IPS-18c (cell line): Measurements from ENCODE around the gene TBKBP1.
A peak's percentile ranks its signal among the peaks of the same experiment; 100 is the strongest.

ENCODE experiments used
- H3K4me3 ChIP-seq: 2 replicates; pipeline ENCODE4 v1.7.0; 2013; ENCODE audit warnings: low read depth, mild to moderate bottlenecking, low read length, moderate library complexity; ENCODE audit not compliant: insufficient read depth
- H3K9me3 ChIP-seq: one replicate; pipeline ENCODE4 v1.6.1; 2013; ENCODE audit warnings: mild to moderate bottlenecking, low read length, moderate library complexity; ENCODE audit not compliant: control insufficient read depth, insufficient read depth

The TBKBP1 gene, protein sequence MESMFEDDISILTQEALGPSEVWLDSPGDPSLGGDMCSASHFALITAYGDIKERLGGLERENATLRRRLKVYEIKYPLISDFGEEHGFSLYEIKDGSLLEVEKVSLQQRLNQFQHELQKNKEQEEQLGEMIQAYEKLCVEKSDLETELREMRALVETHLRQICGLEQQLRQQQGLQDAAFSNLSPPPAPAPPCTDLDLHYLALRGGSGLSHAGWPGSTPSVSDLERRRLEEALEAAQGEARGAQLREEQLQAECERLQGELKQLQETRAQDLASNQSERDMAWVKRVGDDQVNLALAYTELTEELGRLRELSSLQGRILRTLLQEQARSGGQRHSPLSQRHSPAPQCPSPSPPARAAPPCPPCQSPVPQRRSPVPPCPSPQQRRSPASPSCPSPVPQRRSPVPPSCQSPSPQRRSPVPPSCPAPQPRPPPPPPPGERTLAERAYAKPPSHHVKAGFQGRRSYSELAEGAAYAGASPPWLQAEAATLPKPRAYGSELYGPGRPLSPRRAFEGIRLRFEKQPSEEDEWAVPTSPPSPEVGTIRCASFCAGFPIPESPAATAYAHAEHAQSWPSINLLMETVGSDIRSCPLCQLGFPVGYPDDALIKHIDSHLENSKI

DNA sequence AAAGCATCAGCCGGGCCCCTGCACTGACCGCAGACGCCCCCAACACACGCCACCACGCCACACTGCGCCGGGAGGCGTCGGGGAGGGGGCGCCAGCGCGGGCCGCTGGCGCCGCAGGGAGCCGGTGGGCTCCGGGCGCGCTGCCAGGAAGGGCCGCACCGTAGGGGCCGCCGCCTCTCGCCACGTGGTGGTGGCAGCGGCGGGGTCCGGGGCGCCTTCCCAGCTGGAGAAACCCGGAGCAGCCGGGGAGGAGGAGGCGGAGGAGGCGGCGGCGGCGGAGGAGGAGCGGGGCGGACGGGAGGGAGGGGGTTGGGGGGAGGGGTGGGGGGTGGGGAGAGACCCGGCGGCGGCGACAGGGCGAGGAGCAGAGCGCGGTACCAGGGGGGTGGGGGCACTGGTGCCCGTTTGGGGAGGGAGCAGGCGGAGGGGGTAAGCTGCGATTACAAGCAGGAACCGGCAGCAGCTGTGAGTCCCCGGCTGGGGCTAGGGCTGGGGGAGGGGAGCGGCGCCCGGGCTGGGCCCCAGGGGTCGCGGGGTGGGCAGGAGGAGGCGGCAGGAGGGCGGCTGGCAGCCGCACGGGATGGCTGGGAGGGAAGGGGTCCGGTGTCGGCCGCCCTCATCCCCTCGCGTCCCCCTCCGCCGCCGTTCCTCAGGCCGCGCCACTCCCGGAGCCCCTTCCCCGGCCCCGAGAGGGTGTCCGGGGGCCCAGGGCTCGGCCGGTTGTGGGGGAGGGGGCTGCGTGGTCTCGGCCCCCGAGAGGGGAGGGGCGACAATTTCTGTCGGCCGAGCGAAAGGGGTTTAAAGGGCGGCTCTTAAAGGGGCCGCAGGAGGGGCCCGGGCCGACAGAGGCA is at the start of gene TBKBP1:
Gene TBKBP1, plus strand, starts transcription at position 431 of the 850 bp plus-strand sequence. CDS start 1,952 bp downstream, outside the sequence.
- H3K4me3 ChIP-seq = peak within 1 kb of the TSS; percentile 87
- no peaks in the 10 kb centered on the region for H3K9me3 ChIP-seq

DNA sequence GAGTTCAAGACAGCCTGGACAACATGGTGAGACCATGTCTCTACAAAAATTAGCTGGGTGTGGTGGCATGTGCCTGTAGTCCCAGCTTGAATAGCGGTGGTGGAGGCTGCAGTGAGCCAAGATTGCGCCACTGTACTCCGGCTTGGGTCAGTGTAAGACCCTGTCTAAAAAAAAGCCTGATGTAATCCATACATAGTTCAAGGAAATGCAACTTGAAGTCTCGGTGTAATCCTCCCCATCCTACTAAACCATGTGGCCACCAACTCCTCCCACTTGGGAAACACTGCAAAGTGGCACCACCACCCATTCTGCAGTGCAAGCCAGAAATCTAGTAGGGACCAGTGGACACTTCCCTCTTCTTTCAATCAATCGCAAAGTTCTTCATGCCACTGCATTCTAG is 49.6 kb upstream of the TBKBP1 start:
- H3K9me3 ChIP-seq = no peaks in the 10 kb centered on the region
- no peak overlapping the region for H3K4me3 ChIP-seq

DNA sequence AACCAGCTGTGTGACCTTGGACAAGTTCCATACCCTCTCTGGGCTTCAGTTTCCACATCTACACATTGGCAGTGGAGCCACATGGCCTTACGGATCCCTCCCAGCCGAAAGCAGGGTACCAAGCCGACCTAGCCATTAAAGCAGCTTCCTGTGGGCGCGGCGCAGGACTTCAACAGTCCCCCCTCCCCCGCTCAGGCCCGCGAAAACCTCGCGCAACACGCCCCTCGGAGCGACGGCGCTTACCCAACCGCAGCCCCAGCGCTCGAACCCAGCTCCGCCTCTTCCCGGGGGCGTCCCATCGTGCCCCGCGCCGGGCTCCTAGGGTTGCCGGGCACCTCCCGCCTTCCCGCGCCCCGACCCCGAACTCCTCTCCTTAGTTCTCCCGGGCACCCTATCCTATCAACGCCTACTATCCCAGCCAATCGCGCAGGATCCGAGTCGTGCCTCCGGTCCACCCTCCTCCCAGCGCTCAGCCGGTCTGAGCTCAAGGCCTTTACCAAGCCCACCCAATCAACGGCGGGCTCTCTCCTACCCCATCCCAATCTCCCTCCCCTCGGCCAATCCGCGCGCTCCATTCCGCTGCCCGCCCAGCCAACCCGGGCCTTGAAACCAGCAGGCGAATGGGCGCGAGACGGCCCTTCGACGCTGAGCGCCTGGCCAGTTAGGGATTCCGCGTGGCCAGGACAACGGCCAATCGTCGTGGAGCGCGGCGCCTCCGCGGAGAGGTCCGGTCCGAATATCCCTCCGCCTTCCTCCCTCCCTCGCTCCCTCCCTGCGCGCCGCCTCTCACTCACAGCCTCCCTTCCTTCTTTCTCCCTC is 44.6 kb upstream of the TBKBP1 start, which contains the start of gene KPNB1:
Gene KPNB1, plus strand, starts transcription at position 767 of the 819 bp plus-strand sequence. CDS start 326 bp downstream, outside the sequence.
- no peaks in the 10 kb centered on the region for H3K9me3 ChIP-seq
- H3K4me3 ChIP-seq = peak within 1 kb of the TSS; percentile 85

DNA sequence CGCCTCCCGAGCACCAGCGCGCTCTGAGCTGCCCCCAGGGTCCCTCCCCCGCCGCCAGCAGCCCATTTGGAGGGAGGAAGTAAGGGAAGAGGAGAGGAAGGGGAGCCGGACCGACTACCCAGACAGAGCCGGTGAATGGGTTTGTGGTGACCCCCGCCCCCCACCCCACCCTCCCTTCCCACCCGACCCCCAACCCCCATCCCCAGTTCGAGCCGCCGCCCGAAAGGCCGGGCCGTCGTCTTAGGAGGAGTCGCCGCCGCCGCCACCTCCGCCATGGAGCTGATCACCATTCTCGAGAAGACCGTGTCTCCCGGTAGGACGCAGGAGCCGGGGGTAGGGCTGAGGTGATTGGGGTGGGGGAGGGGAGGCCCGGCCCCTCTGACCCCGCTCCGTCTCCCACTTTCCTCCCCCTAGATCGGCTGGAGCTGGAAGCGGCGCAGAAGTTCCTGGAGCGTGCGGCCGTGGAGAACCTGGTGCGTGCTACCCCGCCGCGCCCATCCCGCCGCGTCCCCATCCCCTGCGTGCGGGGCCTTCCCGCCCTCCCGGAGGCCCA is 43.9 kb upstream of the TBKBP1 start:
- no peaks in the 10 kb centered on the region for H3K9me3 ChIP-seq
- H3K4me3 ChIP-seq = peak overlapping the region; percentile 68

DNA sequence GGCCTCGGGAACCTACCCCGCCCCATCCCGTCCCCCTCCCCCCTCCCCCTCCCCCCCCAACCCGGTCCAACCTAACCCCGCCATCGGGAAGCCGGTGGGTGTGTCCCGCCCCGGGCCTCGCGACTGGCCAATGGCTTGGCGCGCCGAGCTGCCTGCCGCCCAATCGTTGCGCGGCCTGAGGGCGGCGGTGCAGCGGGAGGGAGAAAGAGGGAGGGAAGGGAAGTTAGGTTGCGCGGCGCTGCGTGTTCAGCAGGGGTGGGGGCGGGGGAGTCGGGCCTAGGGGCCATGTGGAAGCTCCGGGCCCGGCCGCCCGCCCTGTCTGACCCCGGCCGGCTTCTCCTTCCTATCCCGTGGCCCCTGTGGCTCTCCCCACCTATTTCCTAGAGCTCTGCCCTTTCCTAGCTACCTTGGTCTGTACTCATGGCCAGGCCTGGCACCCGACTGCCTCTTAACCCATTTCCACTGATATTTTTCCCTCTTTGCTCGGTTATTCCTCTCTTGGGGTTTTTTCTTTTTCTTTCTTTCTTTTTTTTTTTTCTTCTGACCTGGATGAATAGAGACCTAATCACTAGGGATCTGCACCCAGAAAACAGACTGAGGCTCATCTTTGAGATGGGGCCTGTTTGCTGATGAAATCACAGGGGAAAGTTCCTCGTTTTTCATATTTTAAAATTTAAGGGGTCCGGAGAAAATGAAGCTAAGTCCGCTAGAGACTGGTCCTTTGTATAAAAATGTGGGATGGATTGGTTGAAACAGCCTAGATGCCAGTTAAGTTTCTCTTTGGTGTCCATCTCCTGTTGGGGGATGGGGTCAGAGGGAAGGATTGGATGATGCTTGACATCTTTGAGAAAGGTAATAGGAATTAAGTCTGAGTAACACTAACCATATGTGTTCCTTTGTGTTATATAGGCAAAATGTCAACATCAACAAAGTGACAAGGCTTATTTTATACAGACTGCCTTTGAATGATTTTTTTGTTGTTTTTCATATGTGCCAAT is 43.1 kb upstream of the TBKBP1 start:
- Histone ChIP-seq H3K9me3 (no peaks in the 10 kb centered on the region), H3K4me3 (peak overlapping the region; percentile 85)

DNA sequence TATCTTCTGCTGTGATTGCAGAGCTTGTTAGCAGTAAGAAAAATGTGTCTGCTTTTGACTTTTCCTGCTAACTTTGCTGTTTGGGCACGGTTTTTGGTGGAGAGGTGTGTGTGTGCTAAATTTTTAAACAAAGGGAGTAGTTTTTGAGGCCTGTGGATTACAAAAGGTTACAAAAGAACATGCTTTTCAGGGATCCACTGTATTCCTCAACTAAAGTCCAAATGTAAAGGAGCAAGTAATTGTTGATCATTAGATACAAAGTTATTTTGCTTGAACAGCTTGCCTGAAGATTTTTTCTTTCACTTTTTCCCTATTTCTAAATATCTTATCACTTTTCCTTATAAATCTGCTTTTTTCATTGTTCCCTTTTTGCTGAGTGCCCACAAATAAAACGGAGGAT is 42.3 kb upstream of the TBKBP1 start:
- Histone ChIP-seq H3K9me3 (no peaks in the 10 kb centered on the region), H3K4me3 (no peak overlapping the region)

DNA sequence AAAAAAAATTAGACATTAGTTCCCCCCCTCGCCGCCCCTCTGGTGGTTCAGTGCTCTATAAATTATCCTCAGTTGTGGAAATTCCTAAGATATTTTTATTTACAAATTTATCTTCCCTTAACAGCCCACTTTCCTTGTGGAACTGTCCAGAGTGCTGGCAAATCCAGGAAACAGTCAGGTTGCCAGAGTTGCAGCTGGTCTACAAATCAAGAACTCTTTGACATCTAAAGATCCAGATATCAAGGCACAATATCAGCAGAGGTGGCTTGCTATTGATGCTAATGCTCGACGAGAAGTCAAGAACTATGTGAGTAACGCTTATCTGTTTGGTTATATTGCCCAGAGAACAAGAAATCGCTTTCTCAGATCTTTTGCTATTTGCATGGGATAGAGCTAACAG is 41.4 kb upstream of the TBKBP1 start:
- peak overlapping the region; percentile 6; the same call in 1 of the 2 replicates for H3K4me3 ChIP-seq
- no peaks in the 10 kb centered on the region for H3K9me3 ChIP-seq

DNA sequence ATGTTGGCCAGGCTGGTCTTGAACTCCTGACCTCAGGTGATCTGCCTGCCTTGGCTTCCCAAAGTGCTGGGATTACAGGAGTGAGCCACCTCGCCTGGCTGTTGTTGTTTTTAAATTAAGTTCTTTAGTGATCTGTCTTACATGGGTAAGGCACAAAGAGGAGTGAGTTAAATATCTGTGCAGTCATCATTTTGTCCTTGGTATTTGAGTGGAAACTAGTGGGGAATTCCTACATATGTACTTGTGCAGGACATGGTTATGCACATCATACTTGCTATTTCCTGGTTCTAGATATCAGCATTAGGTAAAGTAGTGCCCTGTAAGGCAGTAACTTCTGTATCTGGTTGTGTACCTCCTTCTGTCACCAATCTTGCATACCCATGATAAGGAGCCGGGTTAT is 40.5 kb upstream of the TBKBP1 start:
- Histone ChIP-seq H3K4me3 (no peak overlapping the region), H3K9me3 (no peaks in the 10 kb centered on the region)

DNA sequence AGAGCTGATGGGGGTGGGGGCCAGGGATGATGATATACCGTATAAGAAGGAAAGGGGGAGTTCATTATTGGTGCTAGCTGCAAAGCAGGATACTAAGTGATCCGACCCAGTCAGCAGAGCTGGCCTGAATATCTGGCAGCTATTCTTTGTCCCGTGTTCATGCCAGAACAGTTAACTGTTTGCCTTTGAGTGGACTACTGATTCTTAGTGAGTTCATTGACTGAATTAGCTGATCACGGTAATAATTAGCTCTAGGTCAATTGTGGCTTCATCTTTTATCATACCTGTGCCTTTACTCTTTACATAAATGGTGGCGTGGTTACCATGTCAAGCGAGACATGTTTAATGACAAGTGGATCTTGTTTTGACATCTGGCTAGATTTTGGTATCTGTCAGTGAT is 39.0 kb upstream of the TBKBP1 start:
- Histone ChIP-seq H3K9me3 (no peaks in the 10 kb centered on the region), H3K4me3 (no peak overlapping the region)

DNA sequence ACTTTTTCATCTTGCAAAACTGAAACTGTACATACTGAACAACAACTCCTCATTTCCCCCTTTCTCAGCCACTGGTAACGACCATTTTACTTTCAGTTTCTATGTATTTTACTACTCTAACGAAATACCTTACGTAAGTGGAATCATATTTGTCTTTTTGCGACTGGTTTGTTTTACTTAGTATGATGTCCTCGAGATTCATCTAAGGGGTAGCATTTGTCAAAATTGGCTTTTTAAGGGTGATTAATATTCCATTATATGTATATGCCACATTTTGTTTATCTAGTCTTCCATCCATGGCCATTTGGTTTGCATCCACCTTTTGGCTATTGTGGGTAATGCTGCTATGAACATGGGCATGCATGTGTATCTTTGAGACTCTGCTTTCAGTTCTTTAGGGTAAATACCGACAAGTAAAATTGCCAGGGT is 33.9 kb upstream of the TBKBP1 start:
- Histone ChIP-seq H3K9me3 (no peaks in the 10 kb centered on the region), H3K4me3 (no peak overlapping the region)

DNA sequence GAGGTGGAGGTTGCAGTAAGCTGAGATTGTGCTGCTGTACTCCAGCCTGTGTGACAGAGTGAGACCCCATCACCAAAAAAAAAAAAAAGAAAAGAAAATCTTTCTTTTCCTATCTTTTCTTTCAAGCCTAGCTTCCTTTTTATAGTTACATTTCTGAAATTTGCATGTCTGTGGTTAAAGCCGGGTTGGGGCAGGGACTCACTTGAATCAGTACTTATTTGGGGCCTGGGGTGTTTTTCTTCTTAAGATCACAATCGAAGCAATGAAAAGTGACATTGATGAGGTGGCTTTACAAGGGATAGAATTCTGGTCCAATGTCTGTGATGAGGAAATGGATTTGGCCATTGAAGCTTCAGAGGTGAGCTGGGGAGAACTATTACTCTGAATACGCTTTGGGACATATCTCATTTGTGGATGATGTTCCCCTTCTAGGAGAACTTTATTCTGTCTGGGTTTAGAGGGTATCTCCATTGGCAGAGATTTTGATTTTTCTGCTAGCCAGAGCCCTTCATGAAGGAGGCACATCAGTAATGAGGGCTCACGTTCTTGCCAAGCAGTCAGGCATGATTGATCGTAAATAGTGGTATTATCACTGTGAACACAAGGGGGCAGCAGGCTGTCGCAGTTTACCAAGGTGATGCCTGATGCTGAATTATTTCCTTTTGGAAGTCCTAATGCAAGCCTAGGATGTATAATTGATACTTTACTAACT is 29.9 kb upstream of the TBKBP1 start:
- Histone ChIP-seq H3K4me3 (no peak overlapping the region), H3K9me3 (no peaks in the 10 kb centered on the region)

DNA sequence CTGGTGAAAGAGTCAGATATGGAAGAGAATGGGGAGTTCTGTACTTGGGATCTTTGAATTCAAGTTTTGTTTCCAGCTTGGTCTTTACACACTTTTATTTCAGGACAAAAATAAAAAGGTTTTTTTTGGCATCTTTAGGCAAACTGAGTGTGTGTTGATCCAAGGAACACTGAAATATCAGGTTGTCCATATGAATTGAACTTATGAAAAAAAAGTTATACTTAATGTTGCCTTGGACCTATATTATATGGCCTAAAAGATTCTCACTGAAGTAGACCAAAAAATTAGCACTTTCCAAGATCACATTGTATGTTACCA is 29.4 kb upstream of the TBKBP1 start:
- Histone ChIP-seq H3K9me3 (no peaks in the 10 kb centered on the region), H3K4me3 (no peak overlapping the region)

DNA sequence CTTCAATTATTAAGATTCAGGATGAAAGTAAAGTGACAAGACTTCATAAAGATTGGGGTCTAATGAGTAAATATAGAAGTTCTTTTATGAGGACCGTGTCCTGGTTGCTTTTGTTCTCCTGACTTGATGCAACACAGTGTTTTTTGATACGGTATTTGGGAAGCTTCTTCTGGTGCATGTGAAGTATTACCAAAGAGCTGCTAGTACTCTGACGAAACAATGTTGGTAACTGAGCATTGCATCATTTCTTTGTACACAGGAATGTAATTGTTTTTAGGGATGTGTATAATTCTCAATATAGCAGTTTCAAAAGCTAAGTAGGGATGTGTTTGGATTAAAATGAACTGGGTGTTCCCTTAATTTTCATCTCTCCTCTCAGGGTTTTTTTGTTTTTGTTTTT is 28.3 kb upstream of the TBKBP1 start:
- Histone ChIP-seq H3K9me3 (no peaks in the 10 kb centered on the region), H3K4me3 (no peak overlapping the region)

DNA sequence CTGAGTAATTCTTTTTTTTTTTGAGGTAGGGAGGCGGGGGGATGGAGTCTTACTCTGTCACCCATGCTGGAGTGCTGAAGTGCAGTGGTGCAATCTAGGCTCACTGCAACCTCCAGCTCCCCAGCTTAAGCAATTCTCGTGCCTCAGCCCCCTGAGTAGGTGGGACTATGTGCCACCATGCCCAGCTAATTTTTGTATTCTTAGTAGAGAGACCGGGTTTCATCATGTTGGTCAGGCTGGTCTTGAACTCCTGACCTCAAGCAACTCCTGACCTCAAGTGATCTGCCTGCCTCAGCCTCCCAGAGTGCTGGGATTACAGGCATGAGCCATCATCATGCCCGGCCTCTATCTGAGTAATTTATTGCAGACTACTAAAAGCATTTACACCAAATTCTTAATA is 24.9 kb upstream of the TBKBP1 start:
- no peak overlapping the region for H3K4me3 ChIP-seq
- H3K9me3 ChIP-seq = no peaks in the 10 kb centered on the region

DNA sequence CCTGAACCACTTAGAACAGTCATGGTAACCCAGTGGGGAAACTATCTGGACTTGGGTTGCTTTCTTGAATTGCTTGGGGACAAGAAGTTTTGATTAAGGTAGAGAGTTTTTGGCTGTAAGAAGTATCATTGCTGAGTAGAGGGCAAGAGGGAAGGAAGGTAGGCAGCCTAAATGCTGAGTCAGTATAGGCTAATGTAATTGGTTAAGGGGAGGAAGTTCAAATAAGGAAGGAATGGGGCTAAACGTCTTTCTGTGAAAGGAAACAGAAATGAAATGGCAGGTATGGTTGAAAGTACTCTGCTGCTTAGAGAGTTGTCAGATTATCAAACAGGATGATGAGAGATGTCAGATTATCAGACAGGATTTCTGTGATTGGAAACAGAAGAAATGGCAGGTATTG is 23.9 kb upstream of the TBKBP1 start:
- no peak overlapping the region for H3K4me3 ChIP-seq
- H3K9me3 ChIP-seq = no peaks in the 10 kb centered on the region
